Caco-2 (cell line): ENCODE results near the gene CREB5. TPM values are rescaled to one million over a fixed set of nuclear protein-coding genes. Genes with fewer than 3 reads are reported as not detected.

Source experiments
- BruUV-seq: library from RNA; stranded (reverse); fragments of 400-500 nt; replicated peaks from 2 replicates; lab custom pipeline; 2021; lab: Mats Ljungman, UMichigan
- CTCF ChIA-PET: fragments of 300-600 bp; sonication (Branson Sonifier 250); formaldehyde crosslinking; loops from one replicate; lab custom pipeline; 2022; ENCODE audit warnings: antibody characterized with exemption; lab: Charles Lee
- POLR2A ChIA-PET: fragments of 300-600 bp; sonication (Branson Sonifier 250); formaldehyde crosslinking; loops from one replicate; lab custom pipeline; 2022; ENCODE audit warnings: antibody characterized with exemption; lab: Charles Lee
- DNase-seq, 2 experiments: peaks; one replicate each; pipeline versions ENCODE4 v3.0.0 to v3.0.0-alpha.2; 2020 to 2022
- H3K27me3 ChIP-seq: replicated peaks from 2 replicates; pipeline ENCODE4 v1.6.0; 2011; ENCODE audit warnings: low read length; ENCODE audit not compliant: control insufficient read depth, insufficient read depth
- H3K36me3 ChIP-seq: 2 replicates; pipeline ENCODE4 v1.5.1; 2011; ENCODE audit warnings: low read length; ENCODE audit not compliant: control insufficient read depth, insufficient read depth
- H3K4me1 ChIP-seq: fragments of 250-450 bp; sonication (Bioruptor Pico); 2 replicates; pipeline ENCODE4 v1.5.1; 2020; ENCODE audit warnings: mild to moderate bottlenecking
- H3K4me3 ChIP-seq: 2 replicates; pipeline ENCODE4 v1.5.1; 2011; ENCODE audit warnings: low read depth, mild to moderate bottlenecking, control low read depth, low read length
- H3K9me3 ChIP-seq: fragments of 250-450 bp; sonication (Bioruptor Pico); 2 replicates; pipeline ENCODE4 v1.5.1; 2020; ENCODE audit warnings: mild to moderate bottlenecking, moderate library complexity
- H3K27ac Mint-ChIP-seq: one replicate; pipeline ENCODE4 v1.8.0; 2022; ENCODE audit warnings: mixed read lengths; ENCODE audit not compliant: unreplicated experiment
- H3K27me3 Mint-ChIP-seq: one replicate; pipeline ENCODE4 v1.8.0; 2022; ENCODE audit warnings: mixed read lengths; ENCODE audit not compliant: insufficient read depth, unreplicated experiment
- H3K36me3 Mint-ChIP-seq: one replicate; pipeline ENCODE4 v1.8.0; 2022; ENCODE audit warnings: mild to moderate bottlenecking, mixed read lengths; ENCODE audit not compliant: insufficient read depth, unreplicated experiment
- H3K4me1 Mint-ChIP-seq: one replicate; pipeline ENCODE4 v1.8.0; 2022; ENCODE audit warnings: low read depth, mixed read lengths; ENCODE audit not compliant: unreplicated experiment
- H3K4me3 Mint-ChIP-seq: one replicate; pipeline ENCODE4 v1.8.0; 2022; ENCODE audit warnings: mild to moderate bottlenecking, moderate library complexity, mixed read lengths; ENCODE audit not compliant: unreplicated experiment
- H3K9me3 Mint-ChIP-seq: one replicate; pipeline ENCODE4 v1.8.0; 2022; ENCODE audit warnings: mixed read lengths; ENCODE audit not compliant: unreplicated experiment
- intact Hi-C: fragments of 100-400 bp; cut with micrococcal nuclease; formaldehyde crosslinking; loops from one replicate; pipeline ENCODE4 v1.10.0; 2022; ENCODE audit not compliant: unreplicated experiment
- total RNA-seq: library from RNA; stranded (reverse); gene quantifications from 2 replicates; pipeline ENCODE4 v1.2.3, GENCODE V29; 2022
- TF ChIP-seq, protein P1 (sequence below), 2 experiments: fragments of 200-600 bp in 1 of 2; IDR thresholded peaks; 1 replicate in 1 of 2; 2 replicates in 1 of 2; pipeline versions ENCODE4 v1.5.1 to v1.8.0; 2011 to 2022; ENCODE audit warnings: antibody characterized with exemption in 1 of 2, control low read depth in 1 of 2, inconsistent platforms in 1 of 2, low read depth in 1 of 2, low read length in 1 of 2, mild to moderate bottlenecking in 1 of 2, moderate library complexity in 1 of 2; ENCODE audit not compliant: insufficient read depth in 1 of 2, severe bottlenecking in 1 of 2, unreplicated experiment in 1 of 2

Gene CREB5
- total RNA-seq, 1 experiment from 2014 or later: 9.1 TPM

DNA sequence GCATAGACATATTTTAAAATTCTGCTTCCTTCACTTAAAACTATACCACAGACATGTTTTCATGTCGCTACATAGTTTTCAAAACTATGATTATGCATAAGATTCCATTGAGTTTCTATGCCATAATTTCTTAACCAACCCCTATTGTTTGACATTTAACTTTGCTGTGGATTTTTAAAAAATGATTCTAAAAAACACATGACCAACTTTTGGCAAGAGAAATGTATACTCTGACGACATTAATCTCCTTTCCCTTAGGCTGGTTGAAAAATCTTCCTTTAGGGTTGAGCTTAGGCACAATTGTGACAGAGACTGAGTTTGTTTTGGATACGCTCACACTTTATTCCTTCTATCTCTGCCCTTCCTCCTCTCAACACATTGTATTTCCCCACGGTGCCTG is 14.9 kb downstream of the CREB5 start:
- intact Hi-C loops: no loop called here
- Histone ChIP-seq H3K27me3 (no peaks in the 10 kb centered on the region), H3K4me3 (no peak overlapping the region), H3K9me3 (no peaks in the 10 kb centered on the region), H3K4me1 (peaks cover 14% of the 10 kb centered on the region), H3K36me3 (no peaks in the 10 kb centered on the region)
- Mint-ChIP-seq H3K27ac (no peak overlapping the region), H3K9me3 (no peaks in the 10 kb centered on the region), H3K27me3 (no peaks in the 10 kb centered on the region), H3K4me3 (no peak overlapping the region), H3K36me3 (no peaks in the 10 kb centered on the region), H3K4me1 (peaks cover 10% of the 10 kb centered on the region)
- no TSS peak for BruUV-seq
- ChIA-PET POLR2A (no interaction called here), CTCF (no interaction called here)
- no peak for DNase-seq
- TF ChIP-seq, protein P1, sequence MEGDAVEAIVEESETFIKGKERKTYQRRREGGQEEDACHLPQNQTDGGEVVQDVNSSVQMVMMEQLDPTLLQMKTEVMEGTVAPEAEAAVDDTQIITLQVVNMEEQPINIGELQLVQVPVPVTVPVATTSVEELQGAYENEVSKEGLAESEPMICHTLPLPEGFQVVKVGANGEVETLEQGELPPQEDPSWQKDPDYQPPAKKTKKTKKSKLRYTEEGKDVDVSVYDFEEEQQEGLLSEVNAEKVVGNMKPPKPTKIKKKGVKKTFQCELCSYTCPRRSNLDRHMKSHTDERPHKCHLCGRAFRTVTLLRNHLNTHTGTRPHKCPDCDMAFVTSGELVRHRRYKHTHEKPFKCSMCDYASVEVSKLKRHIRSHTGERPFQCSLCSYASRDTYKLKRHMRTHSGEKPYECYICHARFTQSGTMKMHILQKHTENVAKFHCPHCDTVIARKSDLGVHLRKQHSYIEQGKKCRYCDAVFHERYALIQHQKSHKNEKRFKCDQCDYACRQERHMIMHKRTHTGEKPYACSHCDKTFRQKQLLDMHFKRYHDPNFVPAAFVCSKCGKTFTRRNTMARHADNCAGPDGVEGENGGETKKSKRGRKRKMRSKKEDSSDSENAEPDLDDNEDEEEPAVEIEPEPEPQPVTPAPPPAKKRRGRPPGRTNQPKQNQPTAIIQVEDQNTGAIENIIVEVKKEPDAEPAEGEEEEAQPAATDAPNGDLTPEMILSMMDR (IDR thresholded peaks at IDR 0.05; ENCODE audit: insufficient read depth in 1 of 2, low read depth in 1 of 2, low read length in 1 of 2, severe bottlenecking in 1 of 2, unreplicated experiment in 1 of 2): no peak

DNA sequence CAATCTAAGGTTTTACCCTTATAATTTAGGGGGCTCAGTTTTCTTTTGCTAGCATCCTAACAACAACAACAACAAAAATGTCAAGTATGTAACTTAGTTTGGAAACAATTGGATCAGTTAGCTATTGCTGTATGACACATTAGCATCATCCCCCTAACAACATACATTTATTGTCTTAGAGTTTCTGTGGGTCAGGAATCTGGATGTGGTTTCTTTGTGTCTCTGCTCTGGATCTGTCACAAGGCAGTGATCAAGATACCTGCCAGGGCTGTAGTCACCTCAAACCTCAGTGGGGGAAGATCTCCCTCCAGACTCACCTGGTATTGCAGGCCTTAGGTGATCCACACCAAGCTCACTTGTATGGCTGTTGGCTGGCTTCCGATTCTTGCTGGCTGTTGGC is 18.3 kb downstream of the CREB5 start:
- TF ChIP-seq, protein P1 (IDR thresholded peaks at IDR 0.05; ENCODE audit: insufficient read depth in 1 of 2, low read depth in 1 of 2, low read length in 1 of 2, severe bottlenecking in 1 of 2, unreplicated experiment in 1 of 2): no peak
- intact Hi-C loops: no loop called here
- Histone ChIP-seq H3K4me1 (peaks cover 30% of the 10 kb centered on the region), H3K36me3 (no peaks in the 10 kb centered on the region), H3K27me3 (no peaks in the 10 kb centered on the region), H3K9me3 (no peaks in the 10 kb centered on the region), H3K4me3 (no peak overlapping the region)
- DNase-seq: no peak
- Mint-ChIP-seq H3K36me3 (no peaks in the 10 kb centered on the region), H3K27ac (no peak overlapping the region), H3K9me3 (no peaks in the 10 kb centered on the region), H3K4me1 (peaks cover 23% of the 10 kb centered on the region), H3K4me3 (no peak overlapping the region), H3K27me3 (no peaks in the 10 kb centered on the region)
- CTCF ChIA-PET: no interaction called here
- POLR2A ChIA-PET: no interaction called here
- BruUV-seq: no TSS peak

DNA sequence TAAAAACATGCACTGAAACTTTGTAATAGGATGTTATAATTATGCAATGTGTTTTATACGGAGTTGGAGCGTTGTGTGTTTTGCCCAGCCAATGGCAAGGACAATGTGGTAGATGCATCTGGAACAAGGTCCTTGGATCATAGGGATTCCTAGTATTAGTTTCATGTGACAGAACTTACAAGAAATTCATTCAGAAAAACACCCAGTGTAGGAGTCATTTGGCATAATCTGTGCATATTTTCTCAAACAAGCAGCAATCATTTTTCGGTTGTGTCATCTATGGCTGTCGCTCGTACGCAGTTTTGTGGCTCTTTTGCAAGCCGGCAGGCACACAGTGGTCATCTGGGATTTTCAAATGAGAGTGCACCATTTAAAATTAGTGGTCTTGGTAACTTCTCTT is 19.8 kb downstream of the CREB5 start:
- Histone ChIP-seq H3K4me1 (peaks cover 28% of the 10 kb centered on the region), H3K36me3 (no peaks in the 10 kb centered on the region), H3K4me3 (no peak overlapping the region), H3K9me3 (no peaks in the 10 kb centered on the region), H3K27me3 (no peaks in the 10 kb centered on the region)
- intact Hi-C loops: no loop called here
- H3K4me1 Mint-ChIP-seq: peaks cover 23% of the 10 kb centered on the region
- no peak for DNase-seq
- no peak overlapping the region for H3K4me3 Mint-ChIP-seq
- ChIA-PET CTCF (no interaction called here), POLR2A (no interaction called here)
- H3K36me3 Mint-ChIP-seq: no peaks in the 10 kb centered on the region
- H3K9me3 Mint-ChIP-seq: no peaks in the 10 kb centered on the region
- BruUV-seq: no TSS peak
- H3K27ac Mint-ChIP-seq: no peak overlapping the region
- H3K27me3 Mint-ChIP-seq: no peaks in the 10 kb centered on the region
- TF ChIP-seq, protein P1 (IDR thresholded peaks at IDR 0.05; ENCODE audit: insufficient read depth in 1 of 2, low read depth in 1 of 2, low read length in 1 of 2, severe bottlenecking in 1 of 2, unreplicated experiment in 1 of 2): no peak
